AG09319 (cell line): ENCODE measurements around the gene ACTL8.

Experiments
- DNase-seq: peaks from one replicate; pipeline ENCODE4 v3.0.0-alpha.2; 2010; ENCODE audit warnings: low read depth; ENCODE audit errors: extremely low read depth
- CTCF ChIP-seq: IDR thresholded peaks from 2 replicates; pipeline ENCODE4 v1.5.1; 2011; ENCODE audit warnings: low read depth, mild to moderate bottlenecking, inconsistent platforms, low read length, moderate library complexity

ACTL8 gene

GRCh38 chr1:17777330-17777729 lies 22.2 kb downstream of the ACTL8 start:
- no peak for TF ChIP-seq CTCF
- no peak for DNase-seq

- DNase-seq: no peak
- TF ChIP-seq CTCF: no peak
Observed at GRCh38 chr1:17777818-17778217, 22.7 kb downstream of the ACTL8 start.

- no peak for TF ChIP-seq CTCF
- no peak for DNase-seq
Observed at GRCh38 chr1:17780916-17781315, 25.8 kb downstream of the ACTL8 start.

GRCh38 chr1:17789926-17790325 lies 34.8 kb downstream of the ACTL8 start:
- TF ChIP-seq CTCF: no peak

GRCh38 chr1:17790383-17791054 lies 35.4 kb downstream of the ACTL8 start:
- DNase-seq: no peak
- TF ChIP-seq CTCF: no peak

More at GRCh38 chr1:17789926-17790325, 34.8 kb downstream of the ACTL8 start:
- DNase-seq: no peak

GRCh38 chr1:17791055-17791390 lies 35.9 kb downstream of the ACTL8 start:
- no peak for TF ChIP-seq CTCF
- no peak for DNase-seq

- no peak for TF ChIP-seq CTCF
- no peak for DNase-seq
Observed at GRCh38 chr1:17791480-17791879, 36.3 kb downstream of the ACTL8 start.
